Stimulated activated CD8-positive, alpha-beta memory T cell treated with anti-CD3 and anti-CD28 coated beads, Interleukin-7, amount 100 ng/mL, for 4 hours (primary cell): Measurements from ENCODE around the gene PIGS.
"Not testable (repeated sequence)": the region's sequence is repeated elsewhere in the genome, so short reads cannot be mapped to it uniquely, and the experiment has no call there.

ENCODE experiments used
- DNase-seq, 2 donors: peaks; one replicate each; pipeline ENCODE4 v3.0.0-alpha.2; 2020; ENCODE audit warnings: low read depth in 2 of 2

The PIGS gene

GRCh38 chr17:28578246-28579195, 7.2 kb upstream of the PIGS start:
- no peak for DNase-seq

DNA sequence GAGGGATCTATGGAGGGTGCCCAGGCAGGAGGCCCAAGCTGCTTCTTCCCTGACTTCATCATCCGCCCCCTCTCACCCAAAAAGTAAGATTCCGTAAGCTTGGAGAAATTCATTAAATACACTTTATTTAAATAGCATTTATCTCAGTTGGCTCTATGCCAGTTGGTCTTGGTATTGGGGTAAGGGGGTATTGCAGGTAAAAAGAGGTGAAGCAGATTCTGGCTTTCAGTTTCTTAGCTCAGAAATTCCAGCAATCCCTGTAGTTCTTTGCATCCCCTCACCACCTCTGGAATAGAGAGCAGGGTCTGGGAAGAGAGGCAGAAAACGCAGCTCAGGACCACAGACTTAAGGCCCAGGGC, 6.1 kb upstream of the PIGS start:
- no peak for DNase-seq

- DNase-seq = peak; percentile 90 to 98
These were observed 5.6 kb upstream of the PIGS start, which contains the start of gene ALDOC for GRCh38 chr17:28576758-28577465. Gene ALDOC, minus strand, starts transcription at chr17:28576895. Its CDS starts 1,363 bp downstream, at chr17:28575532.

GRCh38 chr17:28576016-28576415, 4.7 kb upstream of the PIGS start:
- DNase-seq = not testable (repeated sequence)

GRCh38 chr17:28575126-28575795, 3.9 kb upstream of the PIGS start:
- no peak for DNase-seq

- no peak for DNase-seq
These were observed 3.2 kb upstream of the PIGS start for GRCh38 chr17:28574526-28574925.

DNA sequence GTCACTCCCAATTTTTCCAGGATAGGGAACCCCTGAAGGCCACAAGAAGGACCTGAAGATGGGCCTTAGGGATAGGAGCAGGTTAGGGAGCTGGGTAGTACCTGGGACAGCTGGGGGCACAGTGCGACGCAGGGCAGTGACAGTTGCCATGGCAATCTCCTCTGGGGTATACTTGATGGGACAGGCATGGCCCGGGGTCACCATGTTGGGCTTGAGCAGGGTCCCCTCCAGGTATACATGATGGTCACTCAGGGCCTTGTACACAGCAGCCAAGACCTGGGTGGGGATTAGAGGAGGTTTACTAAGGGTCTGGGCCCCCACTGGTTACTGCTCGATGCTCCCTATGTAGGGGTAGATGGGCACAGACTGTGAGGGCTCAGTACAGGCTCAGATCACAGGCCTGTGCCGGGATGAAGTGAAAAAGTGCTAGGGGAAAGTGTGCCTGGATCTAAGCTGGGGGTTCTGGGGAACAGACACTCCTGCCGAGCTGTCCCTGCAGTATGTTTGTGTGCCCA, 2.7 kb upstream of the PIGS start:
- no peak for DNase-seq

DNA sequence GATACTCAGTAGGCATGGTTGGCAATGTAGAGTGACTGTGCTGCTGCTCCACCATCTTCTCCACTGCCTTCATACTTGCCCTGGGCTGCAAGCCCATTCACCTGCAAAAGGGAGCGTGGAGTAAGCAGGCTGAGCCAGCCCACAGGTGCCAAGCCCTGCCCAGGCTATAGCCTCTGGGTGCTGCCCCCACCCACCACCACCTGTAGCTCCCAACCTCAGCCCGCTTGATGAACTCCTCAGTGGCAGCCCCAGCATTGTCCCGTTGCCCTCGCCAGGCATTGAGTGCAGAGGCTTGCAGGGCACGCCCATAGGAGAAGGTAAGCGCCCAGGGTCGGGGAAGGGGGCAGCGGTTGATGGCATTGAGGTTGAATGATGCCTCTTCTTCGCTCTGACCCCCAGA, 2.2 kb upstream of the PIGS start:
- DNase-seq = no peak

GRCh38 chr17:28573040-28573380, 1.7 kb upstream of the PIGS start:
- no peak for DNase-seq

DNA sequence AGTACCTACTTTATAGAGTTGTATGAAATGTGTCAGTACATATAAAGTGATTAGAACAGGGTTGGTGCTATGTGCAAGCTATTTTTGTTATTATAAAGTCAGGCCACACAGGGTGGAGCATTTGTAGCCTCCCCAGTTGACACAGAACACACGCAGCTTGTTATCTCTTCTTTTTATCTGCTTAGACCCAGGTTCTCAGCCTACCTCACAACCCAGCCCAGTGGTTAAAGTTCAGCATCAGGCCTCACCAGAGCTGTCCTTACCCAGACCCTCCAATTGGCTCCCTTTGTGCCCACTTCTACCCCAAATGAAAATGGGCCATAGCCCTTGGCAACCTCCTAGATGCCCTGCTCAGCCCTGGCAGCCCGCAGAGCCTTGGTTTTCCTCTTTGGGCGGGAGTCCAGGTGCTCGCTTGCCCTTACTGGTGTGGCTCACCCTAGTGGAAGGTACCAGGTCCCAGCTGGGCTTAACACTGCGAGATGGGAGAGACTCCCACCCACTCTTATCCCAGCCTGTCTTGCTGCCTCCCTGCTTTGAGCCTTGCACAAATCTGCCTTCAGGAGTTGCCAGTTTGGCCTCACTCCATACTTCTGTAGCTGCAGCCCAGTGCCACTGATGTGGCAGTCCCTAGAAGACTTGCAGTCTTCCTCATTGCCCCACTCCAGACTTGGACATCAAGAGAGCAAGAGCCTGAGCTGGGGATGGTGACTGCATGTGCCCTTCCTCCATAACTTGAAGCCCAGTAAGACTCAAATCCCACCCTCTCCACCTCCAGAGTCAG, 1.1 kb upstream of the PIGS start:
- no peak for DNase-seq

GRCh38 chr17:28570716-28571360, 486 bp downstream of the PIGS start:
- no peak for DNase-seq

- no peak for DNase-seq
These were observed 1.9 kb downstream of the PIGS start for GRCh38 chr17:28569446-28569845.

GRCh38 chr17:28567604-28568003, 3.7 kb downstream of the PIGS start:
- DNase-seq = no peak

DNA sequence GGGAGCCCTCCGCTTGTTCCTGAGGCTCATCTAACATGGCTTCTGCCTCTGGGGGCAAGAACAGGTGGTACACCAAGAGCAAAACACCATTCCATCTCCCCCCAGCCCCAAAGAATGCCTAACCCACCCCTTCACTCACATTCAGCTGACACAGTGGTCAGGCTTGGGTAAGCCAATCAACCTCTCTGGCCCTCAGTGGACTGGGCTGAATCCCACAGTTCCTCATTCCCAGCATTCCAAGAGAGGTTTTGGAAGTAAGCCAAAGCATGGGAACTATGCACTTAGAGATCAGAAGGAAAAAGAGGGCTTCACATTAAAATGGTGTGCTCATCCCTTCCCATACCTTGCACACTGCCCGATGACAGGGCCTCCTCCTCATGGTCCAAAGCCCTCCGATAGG, 7.8 kb downstream of the PIGS start:
- DNase-seq = no peak

GRCh38 chr17:28555022-28555421, 16.3 kb downstream of the PIGS start:
- no peak for DNase-seq

DNA sequence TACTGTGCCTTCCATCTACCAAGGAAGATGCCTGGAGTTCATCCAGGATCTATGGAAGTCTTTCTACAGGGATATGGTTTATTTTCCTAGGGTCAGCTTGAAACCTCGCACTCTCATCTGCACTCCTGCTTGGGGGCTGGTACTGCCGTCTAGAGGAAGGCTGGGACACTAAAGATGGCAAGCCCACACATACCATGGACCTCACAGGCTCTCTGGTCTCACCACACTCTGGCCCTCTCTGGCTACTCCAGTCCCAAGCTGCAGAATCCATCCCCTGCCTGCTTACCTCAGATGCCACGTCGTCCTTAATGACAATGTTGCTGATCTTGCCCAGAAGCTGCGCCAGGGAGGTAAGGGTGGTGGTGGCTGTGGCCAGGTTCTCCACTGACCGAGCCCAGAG, 16.8 kb downstream of the PIGS start:
- DNase-seq = no peak

- no peak for DNase-seq
These were observed 18.3 kb downstream of the PIGS start for GRCh38 chr17:28553000-28553505.

DNA sequence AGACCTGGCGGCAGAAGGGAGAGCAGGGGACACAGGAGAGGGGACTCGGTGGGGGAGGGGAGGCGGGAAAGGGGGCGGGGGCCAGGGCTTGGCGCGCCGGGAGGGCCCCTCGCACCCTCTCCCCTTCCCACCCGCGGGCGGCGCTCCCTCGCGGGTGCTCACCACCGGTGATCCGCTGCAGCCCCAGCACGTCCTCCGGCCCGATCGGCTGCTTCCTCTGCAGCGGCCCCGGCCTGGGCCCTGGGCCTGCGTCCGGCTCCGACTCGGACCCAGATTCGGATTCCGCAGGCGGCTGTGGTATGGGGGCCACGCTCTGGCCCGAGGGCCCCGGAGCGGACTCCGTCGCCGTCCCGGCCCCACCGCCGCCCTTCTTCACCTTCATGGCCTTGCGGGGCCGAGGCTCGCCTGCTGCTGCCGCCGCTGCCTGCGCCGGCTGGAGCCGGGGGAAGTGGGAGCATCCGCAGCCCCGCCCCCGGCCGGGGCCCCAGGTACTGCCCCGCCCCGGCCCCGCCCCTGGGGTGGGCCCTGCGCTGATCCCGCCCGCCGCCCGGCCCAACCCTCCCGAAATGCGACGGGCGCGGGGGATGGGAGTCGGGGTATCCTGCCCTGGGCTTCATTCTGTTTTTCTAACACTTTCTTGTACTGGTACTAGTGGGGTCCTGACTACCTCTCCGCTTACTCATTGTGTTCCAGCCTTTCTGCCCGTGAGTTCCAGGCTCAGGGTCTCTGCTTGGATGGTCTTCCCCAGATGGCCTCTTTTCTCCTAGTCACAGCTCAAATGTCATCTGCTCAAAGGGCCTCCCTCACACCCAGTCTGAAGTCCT, 18.9 kb downstream of the PIGS start, which contains the start of gene UNC119:
UNC119 (minus strand) TSS at position 449 of the 824 bp plus-strand sequence; CDS start at position 382, 67 bp downstream.
- peak; percentile 38 to 72 for DNase-seq

- DNase-seq = no peak
These were observed 19.7 kb downstream of the PIGS start for GRCh38 chr17:28551421-28552175.
